Ishikawa (cell line): ENCODE measurements around the gene IFI30.

Experiments used
- CEBPB ChIP-seq: IDR thresholded peaks from 2 replicates; pipeline ENCODE4 v1.6.1; 2012
- CREB1 ChIP-seq: IDR thresholded peaks from 2 replicates; pipeline ENCODE4 v1.6.1; 2012; ENCODE audit warnings: low read depth
- EGR1 ChIP-seq: IDR thresholded peaks from 2 replicates; pipeline ENCODE4 v1.6.1; 2012
- EP300 ChIP-seq: IDR thresholded peaks from 2 replicates; pipeline ENCODE4 v1.6.1; 2012; ENCODE audit warnings: borderline replicate concordance
- FOXM1 ChIP-seq: IDR thresholded peaks from 2 replicates; pipeline ENCODE4 v1.6.1; 2012; ENCODE audit warnings: low read depth, borderline replicate concordance
- NFIC ChIP-seq: IDR thresholded peaks from 2 replicates; pipeline ENCODE4 v1.6.1; 2012
- RAD21 ChIP-seq: IDR thresholded peaks from 2 replicates; pipeline ENCODE4 v1.6.1; 2012; ENCODE audit warnings: low read depth
- TAF1 ChIP-seq: IDR thresholded peaks from 2 replicates; pipeline ENCODE4 v1.6.1; 2012; ENCODE audit warnings: low read depth, mild to moderate bottlenecking
- TCF12 ChIP-seq: IDR thresholded peaks from 2 replicates; pipeline ENCODE4 v1.6.1; 2012; ENCODE audit warnings: low read depth
- TEAD4 ChIP-seq: IDR thresholded peaks from 2 replicates; pipeline ENCODE4 v1.6.1; 2012
- YY1 ChIP-seq: IDR thresholded peaks from 2 replicates; pipeline ENCODE4 v1.6.1; 2012; ENCODE audit warnings: low read depth
- ZBTB7A ChIP-seq: IDR thresholded peaks from 2 replicates; pipeline ENCODE4 v1.6.1; 2012; ENCODE audit warnings: low read depth
- TF ChIP-seq, protein P1 (sequence below): IDR thresholded peaks from 2 replicates; pipeline ENCODE4 v1.6.1; 2012
- TF ChIP-seq, protein P2 (sequence below): IDR thresholded peaks from 2 replicates; pipeline ENCODE4 v1.6.1; 2012
- TF ChIP-seq, protein P3 (sequence below): IDR thresholded peaks from 2 replicates; pipeline ENCODE4 v1.6.1; 2012; ENCODE audit warnings: low read depth, mild to moderate bottlenecking

Gene IFI30

DNA sequence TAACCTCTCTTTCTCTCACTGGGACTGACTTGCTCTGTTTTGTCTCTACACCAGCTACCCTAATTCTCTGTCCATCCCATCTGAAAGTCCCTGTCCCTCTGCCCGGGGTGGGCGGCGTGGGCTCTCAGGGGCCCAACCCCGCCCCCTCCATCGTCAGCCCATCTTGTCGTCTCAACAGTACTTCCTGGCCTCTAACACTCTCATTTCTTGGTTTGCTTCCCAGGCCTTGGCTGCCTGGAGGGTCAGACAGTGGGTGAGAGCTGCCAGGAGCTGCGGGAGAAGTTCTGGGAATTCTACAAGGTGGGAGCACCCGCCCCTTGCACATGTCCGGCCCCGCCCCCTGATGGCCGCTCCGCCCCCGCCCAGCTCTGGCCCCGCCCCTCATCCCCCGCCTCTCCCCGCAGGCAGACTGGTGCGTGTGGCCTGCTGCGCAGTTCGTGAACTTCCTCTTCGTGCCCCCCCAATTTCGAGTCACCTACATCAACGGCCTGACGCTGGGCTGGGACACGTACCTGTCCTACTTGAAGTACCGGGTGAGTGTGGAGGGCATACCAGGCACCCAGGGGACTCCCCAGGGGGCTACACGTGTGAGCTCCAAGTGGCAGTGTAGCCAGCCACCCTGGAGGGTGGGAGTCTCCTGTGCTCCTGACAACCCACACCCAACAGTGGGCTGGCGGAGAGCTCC lies 21.1 kb downstream of the IFI30 start:
- TF ChIP-seq, protein P1, sequence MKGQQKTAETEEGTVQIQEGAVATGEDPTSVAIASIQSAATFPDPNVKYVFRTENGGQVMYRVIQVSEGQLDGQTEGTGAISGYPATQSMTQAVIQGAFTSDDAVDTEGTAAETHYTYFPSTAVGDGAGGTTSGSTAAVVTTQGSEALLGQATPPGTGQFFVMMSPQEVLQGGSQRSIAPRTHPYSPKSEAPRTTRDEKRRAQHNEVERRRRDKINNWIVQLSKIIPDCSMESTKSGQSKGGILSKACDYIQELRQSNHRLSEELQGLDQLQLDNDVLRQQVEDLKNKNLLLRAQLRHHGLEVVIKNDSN, result no peak
- TF ChIP-seq TCF12 (no peak), EP300 (no peak), FOXM1 (no peak), TEAD4 (no peak), NFIC (no peak), ZBTB7A (no peak), YY1 (no peak), EGR1 (no peak), RAD21 (no peak), TAF1 (no peak), CEBPB (no peak), CREB1 (no peak)
- TF ChIP-seq, protein P2, sequence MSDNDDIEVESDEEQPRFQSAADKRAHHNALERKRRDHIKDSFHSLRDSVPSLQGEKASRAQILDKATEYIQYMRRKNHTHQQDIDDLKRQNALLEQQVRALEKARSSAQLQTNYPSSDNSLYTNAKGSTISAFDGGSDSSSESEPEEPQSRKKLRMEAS, result no peak
- TF ChIP-seq, protein P3, sequence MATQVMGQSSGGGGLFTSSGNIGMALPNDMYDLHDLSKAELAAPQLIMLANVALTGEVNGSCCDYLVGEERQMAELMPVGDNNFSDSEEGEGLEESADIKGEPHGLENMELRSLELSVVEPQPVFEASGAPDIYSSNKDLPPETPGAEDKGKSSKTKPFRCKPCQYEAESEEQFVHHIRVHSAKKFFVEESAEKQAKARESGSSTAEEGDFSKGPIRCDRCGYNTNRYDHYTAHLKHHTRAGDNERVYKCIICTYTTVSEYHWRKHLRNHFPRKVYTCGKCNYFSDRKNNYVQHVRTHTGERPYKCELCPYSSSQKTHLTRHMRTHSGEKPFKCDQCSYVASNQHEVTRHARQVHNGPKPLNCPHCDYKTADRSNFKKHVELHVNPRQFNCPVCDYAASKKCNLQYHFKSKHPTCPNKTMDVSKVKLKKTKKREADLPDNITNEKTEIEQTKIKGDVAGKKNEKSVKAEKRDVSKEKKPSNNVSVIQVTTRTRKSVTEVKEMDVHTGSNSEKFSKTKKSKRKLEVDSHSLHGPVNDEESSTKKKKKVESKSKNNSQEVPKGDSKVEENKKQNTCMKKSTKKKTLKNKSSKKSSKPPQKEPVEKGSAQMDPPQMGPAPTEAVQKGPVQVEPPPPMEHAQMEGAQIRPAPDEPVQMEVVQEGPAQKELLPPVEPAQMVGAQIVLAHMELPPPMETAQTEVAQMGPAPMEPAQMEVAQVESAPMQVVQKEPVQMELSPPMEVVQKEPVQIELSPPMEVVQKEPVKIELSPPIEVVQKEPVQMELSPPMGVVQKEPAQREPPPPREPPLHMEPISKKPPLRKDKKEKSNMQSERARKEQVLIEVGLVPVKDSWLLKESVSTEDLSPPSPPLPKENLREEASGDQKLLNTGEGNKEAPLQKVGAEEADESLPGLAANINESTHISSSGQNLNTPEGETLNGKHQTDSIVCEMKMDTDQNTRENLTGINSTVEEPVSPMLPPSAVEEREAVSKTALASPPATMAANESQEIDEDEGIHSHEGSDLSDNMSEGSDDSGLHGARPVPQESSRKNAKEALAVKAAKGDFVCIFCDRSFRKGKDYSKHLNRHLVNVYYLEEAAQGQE, result no peak

DNA sequence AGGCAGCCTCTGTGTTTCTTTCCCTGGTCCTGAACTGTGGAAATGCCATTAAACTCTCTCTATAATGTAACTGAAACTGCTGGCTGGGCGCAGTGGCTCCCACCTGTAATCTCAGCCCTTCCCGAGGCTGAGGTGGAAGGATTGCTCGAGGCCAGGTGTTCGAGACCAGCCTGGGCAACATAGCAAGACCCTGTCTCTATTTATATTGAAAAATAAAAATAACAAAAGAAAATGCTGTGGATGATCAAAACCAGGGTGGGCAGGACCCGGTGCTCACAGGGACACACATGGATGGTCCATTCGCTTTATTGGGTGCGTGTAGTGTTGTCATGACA lies 22.9 kb downstream of the IFI30 start:
- TF ChIP-seq FOXM1 (no peak), YY1 (no peak), NFIC (no peak), TAF1 (no peak), EGR1 (no peak), EP300 (no peak), RAD21 (no peak), ZBTB7A (no peak), TEAD4 (no peak), CREB1 (no peak), CEBPB (no peak), TCF12 (no peak)
- TF ChIP-seq, protein P2, result no peak
- TF ChIP-seq, protein P1, result no peak
- TF ChIP-seq, protein P3, result no peak

DNA sequence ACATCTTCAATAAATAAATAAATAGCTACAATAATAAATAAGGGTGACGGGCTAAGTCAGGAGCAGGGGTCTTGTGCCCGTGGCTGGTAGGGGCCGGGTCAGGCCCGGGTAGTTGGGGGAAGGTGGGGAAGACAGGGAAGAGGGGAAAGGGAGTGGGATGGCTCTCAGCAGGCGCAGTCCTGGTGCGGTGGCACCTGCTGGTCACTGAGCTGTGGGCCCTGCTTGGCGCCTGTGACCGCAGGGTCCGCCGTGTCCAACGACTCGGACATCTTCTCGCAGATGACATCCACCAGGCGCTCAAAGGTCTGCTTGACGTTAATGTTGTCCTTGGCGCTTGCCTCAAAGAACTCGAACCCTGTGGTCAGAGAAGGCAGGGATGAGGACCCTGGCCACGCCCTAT lies 23.7 kb downstream of the IFI30 start:
- TF ChIP-seq, protein P2, result no peak
- no peak for TF ChIP-seq YY1
- no peak for TF ChIP-seq EP300
- TF ChIP-seq, protein P3, result no peak
- no peak for TF ChIP-seq EGR1

DNA sequence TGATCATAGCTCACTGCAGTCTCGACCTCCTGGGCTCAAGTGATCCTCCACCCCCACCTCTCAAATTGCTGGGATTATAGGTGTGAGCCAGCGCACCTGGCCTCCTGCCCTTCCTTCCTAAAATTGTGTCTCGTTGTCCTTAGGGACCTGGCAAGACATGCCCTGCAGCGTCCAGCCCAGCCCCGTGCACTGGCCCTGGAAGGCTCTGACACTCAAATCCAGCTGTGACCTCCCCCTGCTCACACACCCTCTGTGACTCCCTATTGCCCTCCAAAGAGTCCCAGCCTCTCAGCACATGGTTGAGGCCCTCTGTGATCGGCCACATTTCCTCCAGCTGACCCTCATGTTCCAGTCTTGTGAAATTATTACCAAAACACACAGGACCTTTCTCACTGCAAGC lies 24.3 kb downstream of the IFI30 start:
- TF ChIP-seq ZBTB7A (no peak), TEAD4 (no peak), RAD21 (no peak), EP300 (no peak), YY1 (no peak), CEBPB (no peak), EGR1 (no peak), FOXM1 (no peak), TAF1 (no peak), CREB1 (no peak)

DNA sequence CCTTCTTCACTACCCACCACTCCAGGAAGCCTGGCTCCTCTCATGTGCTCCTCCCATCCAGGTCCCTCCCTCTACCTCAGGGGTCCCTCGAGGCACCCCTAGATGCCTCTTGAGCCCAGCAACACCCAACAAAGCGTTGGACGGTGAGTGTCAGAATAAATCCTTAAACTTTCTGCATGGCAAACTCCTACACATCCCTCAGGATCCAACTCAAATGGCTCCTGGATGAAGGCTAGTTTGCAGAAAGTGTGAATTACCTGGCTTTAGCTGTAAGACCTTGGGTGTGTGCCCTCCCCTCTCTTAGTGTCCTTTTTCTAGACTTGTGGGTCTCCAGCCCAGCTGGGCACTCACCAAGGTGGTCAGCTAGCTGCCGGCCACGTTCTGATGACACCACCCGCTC lies 24.8 kb downstream of the IFI30 start:
- TF ChIP-seq FOXM1 (no peak), EGR1 (no peak), TCF12 (no peak), TEAD4 (no peak), TAF1 (no peak), CREB1 (no peak), RAD21 (no peak), ZBTB7A (no peak), NFIC (no peak), CEBPB (no peak), YY1 (no peak)
- TF ChIP-seq, protein P3, result no peak
- TF ChIP-seq, protein P2, result no peak
- TF ChIP-seq, protein P1, result no peak
